GM21786 (cell line): ENCODE measurements around the gene CAST.
"Not testable (repeated sequence)": the region's sequence is repeated elsewhere in the genome, so short reads cannot be mapped to it uniquely, and the experiment has no call there.

Experiments used
- ATAC-seq: cut with Tn5 transposase; IDR thresholded peaks from one replicate; pipeline ENCODE4 v1.9.1; 2021; ENCODE audit not compliant: unreplicated experiment

The CAST gene

DNA sequence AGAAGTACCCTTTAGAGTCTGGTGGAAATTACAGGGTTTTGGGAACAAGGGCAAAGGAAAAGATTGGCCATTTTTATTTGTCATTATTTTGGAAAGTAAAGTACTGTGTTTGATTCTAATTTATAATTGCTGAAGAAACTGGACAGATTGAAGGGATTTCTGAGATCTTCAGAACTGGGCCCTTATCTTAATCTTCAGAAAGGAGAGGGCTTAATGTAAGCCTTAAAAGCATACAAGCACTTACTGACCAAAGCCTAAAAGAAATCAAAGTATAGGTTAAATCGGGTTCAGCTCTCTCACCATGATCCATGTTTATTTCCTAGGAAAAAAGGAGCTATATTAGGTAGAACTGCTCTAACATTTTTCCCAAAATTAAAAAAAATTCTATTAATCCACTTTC, 109.9 kb downstream of the CAST start:
- no peak for ATAC-seq

GRCh38 chr5:96772542-96772941, 110.4 kb downstream of the CAST start:
- ATAC-seq = no peak

DNA sequence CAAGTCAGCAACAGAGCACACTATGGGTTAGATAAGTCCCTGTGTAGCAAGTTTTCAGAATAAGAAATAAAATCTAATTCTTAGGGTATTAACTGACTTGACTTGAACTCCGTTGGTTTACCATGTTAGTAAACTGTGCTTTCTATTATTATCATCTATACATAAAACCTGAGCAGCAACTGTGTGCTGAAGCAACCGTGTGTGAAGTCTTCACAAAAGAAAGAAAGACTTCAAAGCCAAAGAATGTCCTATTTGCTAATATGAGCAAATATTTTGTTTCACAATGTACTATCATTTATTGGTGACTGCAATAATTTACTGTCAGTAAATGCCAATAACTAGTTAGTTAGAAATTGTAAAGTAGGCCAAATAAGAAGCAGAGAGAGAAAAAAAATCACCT, 112.9 kb downstream of the CAST start:
- no peak for ATAC-seq

DNA sequence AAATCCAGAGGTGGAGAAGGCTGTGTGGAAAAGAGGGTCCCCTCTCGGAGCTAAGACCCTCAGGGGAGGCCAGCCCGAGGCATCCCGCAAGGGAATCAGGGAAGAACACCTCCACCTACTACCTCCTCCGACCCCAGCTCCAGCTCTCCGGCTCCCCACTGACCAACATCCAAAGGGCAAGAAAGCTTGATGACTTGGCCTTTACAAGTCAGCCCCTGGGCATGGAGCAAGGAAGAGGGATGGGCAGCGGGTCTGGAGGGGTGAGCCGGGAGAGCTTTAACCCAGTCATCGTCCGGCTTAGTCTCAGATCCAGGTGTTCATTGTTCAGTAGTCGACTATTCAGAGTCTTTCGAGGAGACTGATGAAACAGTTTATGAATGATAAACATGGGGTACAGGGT, 113.5 kb downstream of the CAST start:
- no peak for ATAC-seq

- no peak for ATAC-seq
Measured at GRCh38 chr5:96776621-96777020, 114.4 kb downstream of the CAST start.

- ATAC-seq = no peak
Measured at GRCh38 chr5:96778409-96778808, 116.2 kb downstream of the CAST start.

DNA sequence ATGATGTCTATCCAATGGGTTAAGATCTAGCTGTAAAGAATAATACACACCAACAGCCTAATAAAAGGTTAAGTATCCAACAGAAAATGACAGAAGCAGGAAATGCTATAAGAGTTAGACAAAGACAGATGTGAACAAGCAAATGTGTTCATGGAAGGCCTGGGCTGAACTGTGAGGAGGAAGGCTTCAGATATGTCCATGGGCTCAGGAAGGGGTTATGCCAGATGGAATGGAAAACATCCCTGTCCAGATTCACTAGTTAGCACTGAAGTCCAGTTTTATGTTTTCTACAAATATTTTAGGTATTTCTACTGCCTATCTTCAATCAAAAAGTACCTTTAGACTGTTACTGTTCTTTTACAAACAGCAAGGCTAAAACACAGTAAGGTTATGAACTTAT, 118.5 kb downstream of the CAST start:
- no peak for ATAC-seq

DNA sequence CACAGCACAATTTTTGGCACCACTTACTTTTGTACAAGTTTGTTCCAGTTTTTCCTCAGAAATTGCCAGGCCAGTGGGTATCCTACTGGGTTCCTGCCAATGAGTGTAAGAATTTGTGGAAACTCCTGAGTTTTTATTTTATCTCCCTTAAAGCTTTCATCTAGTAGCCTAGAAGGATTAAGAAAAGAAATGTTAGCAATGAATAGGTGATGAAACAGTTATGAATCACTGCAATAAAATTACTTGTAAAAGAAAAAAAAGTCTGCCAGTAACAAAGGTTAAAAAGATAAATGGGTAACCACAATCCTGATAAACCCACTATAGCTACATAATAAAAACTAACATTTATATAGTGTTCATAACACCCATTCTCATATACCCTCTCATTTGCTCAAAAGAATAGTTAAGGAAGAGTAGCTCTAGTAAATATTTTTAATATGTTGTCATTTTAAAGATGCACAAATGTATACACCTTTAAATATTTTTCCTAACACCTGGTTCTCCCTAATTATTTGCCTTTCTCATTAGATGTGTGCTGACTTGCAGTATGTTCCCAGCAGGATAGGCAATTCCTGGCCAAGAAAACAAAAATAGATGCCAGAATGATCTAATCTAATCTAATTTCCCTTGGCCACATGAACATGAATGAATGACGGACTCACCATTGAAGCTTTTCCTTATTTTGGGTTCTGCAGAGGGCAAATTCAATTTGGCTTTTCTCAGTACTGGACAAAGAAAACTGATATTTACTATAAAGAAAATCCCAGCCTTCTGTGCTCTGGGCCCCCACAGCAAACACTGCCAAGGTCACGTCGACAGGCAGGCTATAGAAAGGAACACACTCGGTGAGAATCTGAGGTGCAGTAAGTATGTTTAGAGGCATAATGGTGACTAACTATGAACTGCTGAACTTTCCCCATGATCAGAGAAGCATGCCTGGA, 119.1 kb downstream of the CAST start:
- no peak for ATAC-seq

GRCh38 chr5:96783326-96783725, 121.2 kb downstream of the CAST start:
- ATAC-seq = no peak

DNA sequence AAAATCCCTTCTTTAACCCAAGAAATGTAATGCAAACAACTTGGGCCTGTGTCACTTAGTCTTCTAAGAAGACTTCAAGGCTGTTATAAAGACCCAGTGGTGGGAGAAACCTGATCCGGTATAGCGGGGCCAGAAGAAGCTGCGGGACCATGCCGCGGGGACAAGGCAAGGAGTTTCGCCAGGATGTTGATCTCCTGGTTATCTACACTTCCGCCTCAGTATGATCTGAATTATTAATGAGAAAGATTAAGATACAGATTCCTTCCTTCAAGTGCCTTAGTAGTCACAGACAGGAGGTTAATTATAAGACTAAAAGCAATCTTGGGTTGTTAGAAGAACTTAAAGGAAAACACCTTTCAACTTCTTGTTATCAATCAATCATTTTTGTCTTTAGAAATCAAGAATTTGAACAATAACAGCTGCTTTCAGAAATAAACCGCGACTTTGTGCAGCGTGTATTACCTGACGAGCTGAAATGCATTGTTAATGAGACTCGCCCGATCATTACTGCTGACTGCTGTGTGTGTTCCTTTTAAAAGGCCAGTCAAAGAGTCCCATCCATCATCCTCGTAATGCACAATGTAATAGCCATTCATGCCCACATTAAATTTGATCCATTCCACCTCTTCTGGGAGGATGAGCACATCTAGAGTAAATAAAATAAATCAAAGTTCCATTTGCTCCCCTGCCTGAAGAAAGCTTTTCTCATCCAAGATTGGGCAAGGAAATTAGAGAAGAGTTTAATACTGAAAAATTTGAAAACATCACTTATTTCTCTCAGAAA, 123.3 kb downstream of the CAST start:
- ATAC-seq = no peak

DNA sequence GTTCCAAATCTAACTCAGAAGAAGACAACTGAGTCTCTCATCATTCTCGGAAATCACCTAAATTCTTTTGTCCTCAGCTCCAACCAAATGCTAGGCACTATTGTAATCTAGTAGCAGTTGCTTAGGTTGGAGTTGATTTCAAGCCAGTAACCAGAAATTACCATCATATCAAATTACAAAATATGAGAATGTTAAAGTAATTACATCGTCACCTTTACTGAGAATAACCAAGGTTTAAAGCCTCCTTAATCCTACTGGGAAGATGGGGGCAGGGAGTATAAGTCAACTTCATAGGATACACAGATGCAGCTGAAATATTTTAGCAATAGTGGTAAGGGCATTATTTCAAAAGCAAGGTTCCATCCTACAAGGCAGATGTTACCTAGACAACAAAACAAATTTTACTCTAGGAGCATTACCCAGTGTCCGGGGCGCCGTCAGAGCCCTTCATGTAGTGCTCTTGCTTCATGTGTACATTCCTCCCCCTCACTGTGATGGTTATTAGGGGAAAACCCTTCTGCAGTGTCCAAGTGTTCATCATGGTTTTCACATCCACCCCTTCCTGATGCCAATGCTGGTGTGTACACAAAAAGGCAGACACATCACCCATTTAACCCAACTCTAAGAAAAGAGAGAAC, 126.1 kb downstream of the CAST start:
- no peak for ATAC-seq

DNA sequence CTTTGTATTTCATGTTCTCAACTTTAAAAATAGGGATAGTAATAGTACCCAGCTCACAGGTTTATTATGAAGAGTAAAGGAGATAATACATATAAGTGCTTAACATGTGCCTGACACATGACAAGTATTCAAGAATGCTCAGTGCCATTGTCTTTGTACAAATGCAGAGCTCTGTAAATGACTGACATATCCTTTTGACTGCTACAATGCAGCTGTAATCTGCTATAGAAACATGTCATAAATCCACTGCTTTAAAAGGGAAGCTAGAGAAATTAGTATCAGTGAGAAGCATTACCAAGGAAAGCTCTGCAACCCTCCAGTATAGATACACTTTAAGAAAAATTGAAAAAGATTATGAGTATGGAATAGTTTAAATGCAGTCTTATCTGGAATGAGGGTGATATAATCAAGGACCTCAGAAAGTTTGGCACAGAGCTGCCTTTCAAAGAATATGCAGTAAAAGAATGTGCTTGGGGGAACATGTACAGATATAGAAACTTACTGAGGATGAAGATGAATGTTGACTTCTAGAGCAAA, 127.7 kb downstream of the CAST start:
- ATAC-seq = no peak

DNA sequence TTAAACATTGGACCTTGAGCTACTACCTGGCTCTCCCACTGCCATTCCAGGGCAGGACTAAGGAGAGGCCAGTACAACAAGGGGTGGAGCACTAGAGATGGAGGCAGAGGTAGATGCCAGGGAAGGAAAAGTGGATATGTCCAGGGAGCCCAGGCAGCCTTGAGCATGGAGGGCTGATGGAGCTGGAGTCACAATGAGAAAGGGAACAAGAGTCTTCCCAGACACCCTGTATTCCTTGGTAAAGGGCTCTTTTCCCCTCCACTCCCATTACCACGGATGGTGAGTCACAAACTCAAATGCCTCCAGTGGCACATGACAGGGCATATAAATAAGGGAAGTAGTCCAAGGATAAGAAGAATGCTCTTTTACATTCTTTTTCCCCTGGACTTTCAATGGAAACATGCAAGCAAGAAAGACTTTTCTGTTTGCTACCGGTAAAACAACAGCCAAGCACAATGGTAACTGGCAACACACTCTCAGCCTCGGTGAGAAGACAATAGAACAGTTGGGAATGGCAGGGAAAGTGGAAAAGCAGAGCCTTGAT, 128.9 kb downstream of the CAST start:
- no peak for ATAC-seq

- ATAC-seq = no peak
Measured at GRCh38 chr5:96794757-96795156, 132.6 kb downstream of the CAST start.

DNA sequence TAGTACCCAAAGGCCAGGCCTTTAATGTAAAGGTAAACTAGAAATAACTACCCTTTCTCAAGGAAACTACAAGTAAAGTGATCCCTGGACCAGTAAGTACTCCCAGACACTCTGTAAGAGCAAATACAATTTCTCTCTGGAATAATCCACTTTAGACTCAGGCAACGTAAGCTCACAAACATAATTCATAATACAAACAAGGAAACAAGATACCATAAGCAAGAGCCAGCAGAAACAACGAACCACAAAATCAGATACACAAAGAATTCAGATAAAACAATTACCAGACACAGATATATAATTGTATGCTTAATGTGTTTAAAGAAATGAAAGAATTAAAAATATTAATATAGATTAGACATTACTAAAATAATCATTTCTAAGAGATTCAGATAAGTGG, 133.4 kb downstream of the CAST start:
- no peak for ATAC-seq

GRCh38 chr5:96796434-96796833, 134.3 kb downstream of the CAST start:
- ATAC-seq = no peak

DNA sequence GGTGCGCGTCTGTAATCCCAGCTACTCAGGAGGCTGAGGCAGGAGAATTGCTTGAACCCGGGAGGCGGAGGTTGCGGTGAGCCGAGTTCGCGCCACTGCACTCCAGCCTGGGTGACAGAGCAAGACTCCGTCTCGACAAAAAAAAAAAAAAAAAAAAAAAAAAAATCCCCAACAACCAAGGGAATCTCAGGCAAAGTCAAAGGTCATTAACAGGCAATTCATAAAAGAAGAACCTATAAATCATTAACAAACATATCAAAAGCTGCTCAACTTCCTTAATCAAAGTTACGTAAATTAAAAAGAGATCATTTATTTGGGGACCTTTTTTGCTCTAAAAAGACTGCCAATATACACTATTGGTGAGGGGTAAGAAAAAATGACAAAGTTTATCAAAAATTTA, 139.5 kb downstream of the CAST start:
- not testable (repeated sequence) for ATAC-seq

- ATAC-seq = peak; percentile 26
Measured at GRCh38 chr5:96807075-96807654, 145.0 kb downstream of the CAST start.

- ATAC-seq = no peak
Measured at GRCh38 chr5:96808541-96808828, 146.3 kb downstream of the CAST start.

DNA sequence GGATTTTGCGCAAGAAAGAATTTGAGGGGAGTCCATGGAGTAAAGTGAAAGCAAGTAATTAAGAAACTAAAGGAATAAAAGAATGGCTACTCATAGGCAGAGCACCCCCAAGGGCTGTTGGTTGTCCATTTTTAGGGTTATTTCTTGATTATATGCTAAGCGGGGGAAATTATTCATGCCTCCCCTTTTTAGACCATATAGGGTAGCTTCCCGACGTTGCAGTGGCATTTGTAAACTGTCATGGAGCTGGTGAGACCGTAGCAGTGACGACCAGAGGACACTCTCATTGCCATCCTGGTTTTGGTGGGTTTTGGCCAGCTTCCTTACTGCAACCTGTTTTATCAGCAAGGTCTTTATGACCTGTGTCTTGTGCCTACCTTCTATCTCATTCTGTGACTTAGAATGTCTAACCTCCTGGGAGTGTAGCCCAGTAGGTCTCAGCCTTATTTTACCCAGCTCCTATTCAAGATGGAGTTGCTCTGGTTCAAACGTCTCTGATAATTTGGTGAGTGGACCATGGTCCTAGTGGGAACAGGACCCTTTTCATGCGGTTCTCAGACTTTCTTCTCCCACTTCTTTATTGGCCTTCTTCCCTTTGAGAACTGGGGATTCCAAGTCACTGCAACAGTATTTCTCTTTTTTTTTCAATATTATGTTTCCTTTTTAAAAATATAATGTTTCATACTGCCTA, 146.8 kb downstream of the CAST start:
- no peak for ATAC-seq
